GM18861 (cell line): ENCODE measurements around the gene ZNF747.

Experiments used
- ATAC-seq: cut with Tn5 transposase; IDR thresholded peaks from one replicate; pipeline ENCODE4 v1.9.1; 2021; ENCODE audit not compliant: unreplicated experiment

Gene ZNF747

DNA sequence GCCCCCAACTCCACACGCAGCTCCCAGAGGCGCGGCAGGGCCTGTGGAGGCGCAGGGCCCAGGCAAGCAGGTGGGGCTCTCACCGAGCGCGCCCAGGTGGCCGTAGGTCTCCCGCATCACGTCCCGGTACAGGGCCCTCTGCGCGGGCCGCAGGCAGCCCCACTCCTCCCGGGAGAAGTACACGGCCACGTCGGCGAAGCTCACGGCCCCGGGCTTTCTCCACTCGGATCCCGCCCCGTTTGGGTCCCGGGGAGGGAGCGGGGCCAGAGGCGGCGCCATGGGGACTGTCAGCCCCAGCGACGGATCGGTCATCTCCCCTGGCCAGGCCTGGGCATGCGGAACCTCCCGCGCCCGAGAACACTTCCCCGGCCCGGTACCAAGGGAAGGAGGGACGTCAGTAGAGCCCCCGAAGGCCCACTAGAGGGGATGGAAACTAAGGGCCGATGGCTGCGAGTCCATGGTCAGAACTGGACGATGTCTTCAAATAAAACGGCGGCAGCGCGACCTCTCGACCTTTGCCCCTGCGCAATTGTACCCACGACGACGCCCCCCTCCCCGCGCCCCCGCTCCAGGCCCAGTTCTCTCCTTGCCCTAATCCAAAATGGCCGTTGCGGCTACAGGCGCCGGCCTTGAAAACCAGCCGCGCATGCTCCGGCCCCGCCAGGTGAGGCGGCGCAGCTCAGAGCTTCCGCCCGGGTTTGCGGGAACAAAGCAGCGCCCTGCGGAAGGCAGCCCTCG, at the start of gene ZNF747:
Gene ZNF747 (minus strand): TSS at position 491 of the 738 bp plus-strand sequence. CDS start 179 bp downstream, at position 312.
- peak; percentile 51 for ATAC-seq

DNA sequence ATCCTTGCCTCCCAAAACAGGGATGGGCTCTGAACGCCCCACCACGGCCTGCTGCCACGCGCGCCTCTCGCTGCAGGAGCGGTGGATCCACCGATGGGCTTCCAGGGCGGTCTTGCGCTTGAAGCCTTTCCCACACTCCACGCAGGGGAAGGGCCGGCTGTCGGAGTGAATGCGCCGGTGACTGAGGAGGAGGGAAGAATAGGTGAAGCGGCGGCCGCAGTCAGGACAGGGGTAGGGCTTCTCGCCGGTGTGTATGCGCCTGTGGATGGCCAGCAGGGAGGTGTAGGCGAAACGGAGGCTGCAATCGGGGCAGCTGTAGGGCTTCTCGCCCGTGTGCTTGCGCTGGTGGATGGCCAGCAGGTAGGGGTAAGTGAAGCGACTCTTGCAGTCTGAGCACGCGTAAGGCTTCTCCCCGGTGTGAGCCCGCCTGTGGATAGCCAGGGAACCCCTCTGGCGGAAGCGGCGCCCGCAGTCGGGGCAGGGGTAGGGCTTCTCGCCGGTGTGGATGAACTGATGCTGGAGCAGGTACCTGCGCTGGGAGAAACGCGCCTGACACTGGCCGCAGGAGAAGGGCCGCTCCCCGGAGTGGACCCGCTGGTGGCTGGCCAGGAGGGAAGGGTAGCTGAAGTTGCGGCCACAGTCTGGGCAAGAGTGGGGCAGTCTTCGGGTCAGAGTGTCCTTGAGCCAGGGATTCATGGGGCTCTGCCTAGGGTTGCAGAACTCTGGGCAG, 48.1 kb upstream of the ZNF747 start:
- ATAC-seq: no peak

DNA sequence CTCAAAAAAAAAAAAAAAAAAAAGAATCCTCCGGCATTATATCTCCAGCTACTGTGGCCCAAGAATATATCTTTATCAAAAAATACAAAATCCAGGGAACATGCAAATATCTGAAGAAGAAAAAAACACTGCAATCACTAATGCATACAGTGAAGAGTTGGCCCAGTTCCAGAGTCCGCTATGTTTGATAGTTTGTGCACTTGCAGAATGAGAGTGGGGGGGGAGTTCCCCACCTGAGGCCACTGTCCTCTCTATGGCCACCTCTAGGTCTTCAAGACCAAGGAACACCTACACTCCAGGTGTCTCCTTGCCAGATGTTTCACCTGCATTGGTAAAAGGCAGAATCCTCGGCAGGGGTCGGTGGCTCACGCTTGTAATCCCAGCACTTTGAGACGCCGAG, 46.8 kb upstream of the ZNF747 start:
- ATAC-seq: no peak

DNA sequence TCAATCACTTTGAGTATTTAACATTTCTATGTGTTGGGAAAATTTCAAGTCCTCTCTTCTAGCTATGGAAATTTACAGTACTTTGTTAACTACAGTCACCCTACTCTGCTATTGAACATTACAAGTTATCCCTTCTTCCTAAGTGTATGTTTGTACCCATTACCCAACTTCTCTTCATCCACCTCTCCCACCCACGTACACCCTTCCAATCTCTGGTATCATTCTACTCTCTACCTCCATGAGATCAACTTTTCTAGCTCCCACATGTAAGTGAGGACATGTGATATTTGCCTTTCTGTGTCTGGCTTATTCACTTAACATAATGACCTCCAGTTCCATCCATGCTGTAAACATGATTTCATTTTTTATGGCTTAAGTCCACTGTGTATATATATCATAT, 40.0 kb upstream of the ZNF747 start:
- no peak for ATAC-seq

DNA sequence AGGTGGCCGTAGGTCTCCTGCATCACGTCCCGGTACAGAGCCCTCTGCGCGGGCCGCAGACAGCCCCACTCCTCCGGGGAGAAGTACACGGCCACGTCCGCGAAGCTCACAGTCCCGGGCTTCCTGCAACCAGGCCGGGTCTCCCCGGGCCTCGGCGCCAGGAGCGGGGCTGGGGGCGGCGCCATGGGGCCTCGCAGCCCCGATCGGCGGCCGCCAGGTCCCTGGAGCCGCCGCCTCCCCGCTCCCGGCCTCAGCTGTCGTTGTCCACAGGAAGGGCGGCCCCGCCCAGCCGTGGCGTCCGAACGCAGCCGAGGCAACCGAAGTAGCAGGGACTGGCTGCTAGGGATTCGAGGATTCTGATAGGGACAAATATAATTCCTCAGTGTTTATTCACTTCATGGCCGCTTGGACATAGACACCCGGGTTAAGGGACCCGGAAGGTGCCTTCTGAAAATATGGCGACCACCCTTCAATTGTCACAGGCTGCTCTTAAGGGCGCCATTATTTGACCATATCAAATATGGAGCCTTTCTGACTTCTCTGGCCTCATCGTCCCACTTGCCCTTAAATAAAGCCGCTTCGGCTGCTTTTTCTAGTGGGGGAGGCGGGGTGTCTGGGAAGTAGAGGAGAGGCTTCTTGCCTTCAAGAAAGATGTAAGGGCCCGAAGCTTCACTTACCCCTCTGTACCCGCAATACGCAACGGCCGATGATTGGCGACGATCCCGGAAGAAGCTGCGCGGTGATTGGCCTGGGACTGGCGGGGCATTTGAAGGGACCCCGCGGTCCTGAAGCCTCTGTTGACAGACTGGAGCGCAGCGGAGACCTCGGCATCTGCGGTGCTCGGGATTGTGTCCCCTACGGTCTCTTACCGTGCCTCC, 37.0 kb upstream of the ZNF747 start, which contains the start of gene ZNF688:
Gene ZNF688 (minus strand): TSS at position 270 of the 878 bp plus-strand sequence. CDS start 85 bp downstream, at position 185.
- peak; percentile 59 for ATAC-seq

DNA sequence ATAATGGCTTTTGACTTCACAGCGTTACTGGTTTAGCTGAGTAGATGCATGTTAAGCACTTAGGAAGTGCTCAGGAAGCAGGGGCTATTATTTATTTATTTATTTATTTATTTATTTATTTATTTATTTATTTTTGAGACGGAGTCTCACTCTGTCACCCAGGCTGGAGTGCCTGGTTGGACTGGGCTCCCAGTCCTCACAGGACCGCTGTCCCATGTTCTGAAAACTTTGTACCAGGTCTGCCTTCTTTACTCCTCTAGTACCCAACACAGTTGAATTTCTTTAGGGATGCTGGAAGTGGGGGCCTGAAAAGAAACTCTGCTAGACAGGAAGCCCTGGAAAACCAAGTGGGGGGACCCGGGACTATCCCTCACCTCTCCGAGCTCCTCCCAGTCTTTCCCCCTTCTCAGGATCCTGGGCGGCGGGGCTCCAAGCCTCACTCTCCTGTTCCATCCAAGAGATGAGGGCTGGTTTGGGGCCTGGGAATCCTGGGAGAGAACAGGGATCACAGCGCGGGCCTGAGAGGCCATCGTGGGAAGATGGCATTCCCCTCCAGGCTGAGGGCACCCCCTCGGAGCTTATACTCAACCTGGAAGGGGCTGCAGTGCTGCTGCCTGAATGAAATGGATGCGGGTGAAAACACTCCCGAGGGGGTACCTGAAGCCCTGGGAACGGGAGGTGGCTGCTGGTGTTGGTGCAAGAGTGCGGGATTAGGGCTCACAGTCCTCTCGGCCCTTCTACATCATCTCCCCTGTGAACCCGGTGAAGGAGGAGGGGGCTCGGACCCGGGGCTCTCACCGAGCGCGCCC, 36.2 kb upstream of the ZNF747 start:
- ATAC-seq: no peak

DNA sequence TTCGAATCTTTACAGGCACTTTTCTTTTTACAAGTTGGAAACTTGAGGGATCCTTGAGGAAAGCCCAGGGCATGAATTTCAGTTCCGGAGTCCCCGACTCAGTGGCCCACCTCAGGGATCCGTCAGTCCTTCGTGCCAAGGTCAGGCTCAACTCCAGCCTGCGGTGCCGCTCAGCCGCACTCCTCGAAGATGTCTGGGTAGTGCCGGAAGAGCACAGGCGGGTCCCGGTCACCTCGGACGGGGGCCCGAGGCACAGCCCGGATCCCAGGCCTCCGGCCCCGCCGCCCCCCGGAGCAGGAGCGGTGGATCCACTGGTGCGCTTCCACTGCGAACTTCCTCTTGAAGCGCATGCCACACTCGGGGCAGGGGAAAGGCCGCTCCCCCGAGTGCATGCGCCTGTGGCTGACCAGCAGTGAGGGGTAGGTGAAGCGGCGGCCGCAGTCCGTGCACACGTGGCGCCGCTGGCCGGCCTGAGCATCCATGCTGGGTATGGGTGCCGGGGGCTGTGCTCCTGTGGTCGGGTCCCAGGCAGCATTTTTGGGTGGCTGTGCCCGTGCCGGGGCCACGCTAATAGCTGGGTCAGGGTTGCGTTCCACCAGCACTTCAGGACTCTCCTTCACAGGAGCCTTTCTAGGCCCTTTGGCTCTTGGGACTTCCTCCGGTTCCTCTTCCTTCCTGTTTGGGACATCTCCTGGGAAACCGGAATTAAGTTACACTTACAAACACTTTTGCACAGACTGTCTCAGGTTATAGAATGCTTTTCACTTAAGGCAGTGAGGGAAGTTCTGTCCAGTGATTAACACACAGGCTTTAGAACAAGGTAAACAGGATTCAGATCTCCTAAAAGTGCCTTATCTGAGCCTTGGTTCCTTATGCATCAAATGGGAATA, 35.3 kb upstream of the ZNF747 start:
- no peak for ATAC-seq

DNA sequence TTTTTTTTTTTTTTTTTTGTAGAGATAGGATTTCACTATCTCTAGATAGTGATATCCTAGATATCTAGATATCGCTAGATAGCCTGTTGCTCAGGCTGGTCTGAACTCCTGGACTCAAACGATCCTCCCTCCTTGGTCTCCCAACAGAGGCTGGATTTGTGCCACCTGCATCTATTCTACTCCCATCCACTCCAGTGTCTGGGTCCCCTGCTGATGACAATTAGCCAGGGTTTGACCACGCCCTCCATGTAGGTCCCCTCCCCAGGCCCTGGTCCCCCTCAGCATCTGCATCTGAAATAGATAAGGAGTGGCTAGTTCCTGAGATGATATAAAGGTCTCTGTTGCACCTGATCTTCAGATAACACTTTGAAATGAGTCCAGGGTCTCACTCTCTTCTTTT, 34.6 kb upstream of the ZNF747 start:
- ATAC-seq: no peak

DNA sequence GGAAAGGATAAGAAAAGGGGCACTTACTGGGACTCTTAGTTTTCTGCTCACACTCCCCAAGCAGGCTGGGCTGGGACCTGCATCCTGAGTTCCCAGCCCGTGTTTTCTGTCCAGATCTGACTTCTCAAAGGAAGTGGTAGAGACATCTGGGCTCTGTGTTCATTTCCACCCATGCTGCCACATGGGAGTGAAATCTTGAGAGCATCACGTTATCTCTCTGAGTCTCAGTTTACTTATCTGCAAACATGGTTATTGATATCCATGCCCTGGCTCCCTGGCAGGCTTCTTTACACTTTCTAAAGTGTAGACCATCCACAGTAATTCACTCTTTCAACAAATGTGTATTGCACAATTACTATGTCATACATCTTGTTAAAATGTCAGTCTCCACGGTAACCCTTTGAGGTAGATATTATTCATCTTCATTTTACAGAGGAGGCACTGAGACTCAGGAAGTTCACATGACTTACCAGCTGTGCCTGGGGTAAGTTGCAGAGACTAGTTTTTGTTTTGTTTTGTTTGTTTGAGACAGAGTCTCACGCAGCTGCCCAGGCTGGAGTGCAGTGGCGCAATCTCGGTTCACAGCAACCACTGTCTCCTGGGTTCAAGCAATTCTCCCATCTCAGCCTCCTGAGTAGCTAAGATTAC, 33.5 kb upstream of the ZNF747 start:
- ATAC-seq: no peak

DNA sequence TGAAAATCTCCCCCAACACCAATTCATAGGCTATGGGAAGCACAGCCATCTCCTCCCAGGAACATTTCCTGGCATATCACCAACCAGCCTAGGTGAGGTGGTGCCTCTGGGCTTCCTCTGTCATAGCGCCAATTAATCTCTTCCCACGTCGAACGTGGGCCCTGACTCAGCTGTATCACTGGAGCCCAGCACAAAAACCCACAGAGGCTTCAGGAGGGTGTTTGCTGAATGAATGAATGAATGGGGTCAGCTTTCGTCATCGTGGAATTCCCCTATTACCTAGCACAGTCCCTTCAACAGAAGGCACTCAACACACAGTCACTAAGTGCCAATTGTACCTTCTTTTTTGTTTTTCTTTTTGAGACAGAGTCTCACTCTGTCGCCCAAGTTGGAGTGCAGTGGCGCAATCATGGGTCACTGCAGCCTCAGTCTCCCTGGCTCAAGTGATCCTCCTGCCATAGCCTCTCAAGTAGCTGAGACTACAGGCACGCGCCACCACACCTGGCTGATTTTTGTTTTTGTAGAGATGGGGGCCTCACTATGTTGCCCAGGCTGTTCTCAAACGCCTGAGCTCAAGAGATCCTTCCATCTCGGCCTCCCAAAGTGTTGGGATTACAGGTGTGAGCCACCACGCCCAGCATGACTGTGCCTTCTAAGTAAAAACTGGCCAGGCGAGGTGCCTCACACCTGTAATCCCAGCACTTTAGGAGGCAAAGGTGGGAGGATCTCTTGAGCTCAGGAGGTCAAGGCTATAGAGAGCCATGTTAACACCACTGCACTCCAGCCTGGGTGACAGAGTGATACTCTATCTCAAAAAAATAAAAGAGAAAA, 32.7 kb upstream of the ZNF747 start:
- ATAC-seq: no peak

DNA sequence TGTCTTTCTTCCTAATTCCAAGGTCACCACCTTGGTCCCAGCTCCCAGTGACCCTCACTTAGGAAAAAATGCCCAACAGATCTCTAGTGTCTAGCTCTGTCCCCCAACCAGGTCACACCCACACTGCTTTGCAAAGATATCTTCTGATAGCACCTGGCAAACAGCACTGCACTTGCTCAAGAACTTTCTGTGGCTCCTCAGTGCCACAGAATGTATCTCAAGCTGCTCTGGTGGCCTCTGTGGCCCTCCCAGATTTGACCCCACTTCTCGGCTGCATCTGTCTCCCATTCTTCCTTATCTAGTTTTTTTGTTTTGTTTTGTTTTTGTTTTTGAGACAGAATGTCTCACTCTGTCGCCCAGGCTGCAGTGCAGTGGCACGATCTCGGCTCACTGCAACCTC, 31.9 kb upstream of the ZNF747 start:
- ATAC-seq: no peak

DNA sequence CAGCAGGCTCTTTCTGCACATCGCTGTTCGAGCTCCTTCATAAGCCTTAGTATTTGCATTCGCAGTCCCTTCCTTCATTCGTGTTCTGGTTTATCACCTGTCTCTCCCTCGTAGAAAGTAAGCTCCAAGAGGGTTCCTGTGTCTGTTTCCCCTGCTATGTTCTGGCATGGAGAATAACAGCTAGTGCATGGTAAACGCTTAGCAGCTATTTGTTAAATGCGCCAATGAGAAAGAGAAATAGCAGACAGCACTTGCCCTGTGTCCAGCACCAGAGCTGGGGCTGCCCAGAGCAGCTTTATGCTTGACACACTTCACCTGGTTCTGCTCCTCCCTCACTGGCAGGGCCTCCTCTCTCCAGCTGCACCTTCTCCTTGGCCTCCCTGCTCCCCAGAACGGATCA, 31.3 kb upstream of the ZNF747 start:
- ATAC-seq: no peak

DNA sequence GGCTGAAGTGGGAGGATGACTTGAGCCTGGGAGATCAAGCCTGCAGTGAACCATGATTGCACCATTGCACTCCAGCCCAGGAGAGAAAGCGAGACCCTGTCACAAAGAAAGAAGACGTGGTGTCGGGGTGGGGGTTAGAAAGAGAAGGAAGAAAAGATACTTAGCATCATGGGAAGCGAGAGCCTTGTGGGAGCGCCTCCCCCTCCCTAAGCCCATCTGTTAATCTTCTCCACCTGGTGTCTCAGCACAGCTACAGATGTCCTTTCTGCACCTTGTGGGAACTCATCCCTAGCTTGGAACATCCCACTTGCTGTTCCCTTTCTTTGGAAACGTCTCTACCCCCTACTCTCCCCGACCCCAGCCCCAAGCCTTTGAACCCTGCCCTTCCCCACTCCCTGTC, 30.9 kb upstream of the ZNF747 start:
- ATAC-seq: no peak

DNA sequence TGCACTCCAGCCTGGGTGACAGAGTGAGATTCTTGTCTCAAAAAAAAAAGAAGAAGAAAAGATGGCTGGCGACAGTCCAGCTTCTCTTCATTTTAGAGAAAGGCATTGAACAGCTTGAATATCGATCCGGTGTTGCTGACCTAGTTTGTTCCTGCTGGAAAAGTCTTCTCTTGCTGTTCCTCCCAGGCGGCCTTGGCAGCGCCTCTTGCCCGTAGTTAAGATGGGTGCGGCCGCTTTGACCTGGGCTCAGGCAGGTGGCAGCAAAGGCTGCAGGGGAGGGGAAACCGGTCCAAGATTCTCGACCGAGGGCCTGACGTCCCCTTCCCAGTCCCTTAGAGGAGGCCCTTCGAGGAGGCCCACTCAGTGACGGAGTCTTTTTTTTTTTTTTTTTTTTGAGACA, 27.4 kb upstream of the ZNF747 start:
- no peak for ATAC-seq

DNA sequence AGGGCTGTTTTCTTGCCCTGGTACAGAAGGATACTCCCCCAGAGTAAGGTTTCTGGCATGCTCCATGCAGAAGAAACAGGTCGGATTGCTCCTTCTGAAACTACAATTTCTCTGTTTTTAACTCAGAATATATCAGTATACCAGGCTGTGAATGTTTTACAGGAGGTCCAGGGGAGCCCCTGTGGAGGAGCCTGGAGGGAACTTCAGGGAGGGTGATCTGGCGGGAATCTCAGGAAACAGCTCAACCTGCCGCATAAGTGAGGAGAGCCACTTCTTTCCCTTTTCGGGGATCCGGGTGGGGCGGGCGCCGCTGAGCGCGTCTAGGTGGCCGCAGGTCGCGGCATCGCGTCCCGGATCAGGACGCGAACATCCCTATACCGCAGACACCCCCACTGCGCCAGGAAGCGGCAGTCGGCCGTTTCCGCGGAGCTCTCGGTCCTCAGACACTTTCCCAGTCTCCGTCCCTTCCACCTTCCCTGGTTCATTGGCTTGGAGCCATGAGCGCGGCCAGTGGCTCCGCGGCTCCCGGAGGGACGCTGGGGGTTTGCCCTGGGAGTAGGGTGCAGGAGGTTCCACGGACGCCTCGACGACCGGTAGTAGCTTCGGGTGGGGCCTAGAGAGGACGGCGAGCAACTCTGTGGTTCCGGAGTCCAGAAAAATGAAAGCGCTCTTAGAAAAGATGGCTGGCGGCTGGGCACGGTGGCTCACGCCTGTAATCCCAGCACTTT, 26.6 kb upstream of the ZNF747 start:
- no peak for ATAC-seq

DNA sequence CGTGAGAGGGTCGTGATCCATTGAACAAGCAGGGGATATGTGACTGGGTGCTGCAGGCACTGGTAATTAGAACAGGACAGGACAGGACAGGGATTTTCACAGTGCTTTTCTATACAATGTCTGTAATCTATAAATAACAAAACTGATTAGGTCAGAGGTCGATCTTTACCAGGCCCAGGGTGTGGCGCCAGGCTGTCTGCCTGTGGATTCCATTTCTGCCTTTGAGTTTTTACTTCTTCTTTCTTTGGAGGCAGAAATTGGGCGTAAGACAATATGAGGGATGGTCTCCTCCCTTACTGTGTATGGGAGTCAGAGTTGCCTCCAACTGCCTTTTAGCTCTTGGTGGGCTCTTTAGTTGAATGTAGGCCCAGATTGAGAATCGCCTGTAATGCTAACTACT, 25.0 kb upstream of the ZNF747 start:
- no peak for ATAC-seq

DNA sequence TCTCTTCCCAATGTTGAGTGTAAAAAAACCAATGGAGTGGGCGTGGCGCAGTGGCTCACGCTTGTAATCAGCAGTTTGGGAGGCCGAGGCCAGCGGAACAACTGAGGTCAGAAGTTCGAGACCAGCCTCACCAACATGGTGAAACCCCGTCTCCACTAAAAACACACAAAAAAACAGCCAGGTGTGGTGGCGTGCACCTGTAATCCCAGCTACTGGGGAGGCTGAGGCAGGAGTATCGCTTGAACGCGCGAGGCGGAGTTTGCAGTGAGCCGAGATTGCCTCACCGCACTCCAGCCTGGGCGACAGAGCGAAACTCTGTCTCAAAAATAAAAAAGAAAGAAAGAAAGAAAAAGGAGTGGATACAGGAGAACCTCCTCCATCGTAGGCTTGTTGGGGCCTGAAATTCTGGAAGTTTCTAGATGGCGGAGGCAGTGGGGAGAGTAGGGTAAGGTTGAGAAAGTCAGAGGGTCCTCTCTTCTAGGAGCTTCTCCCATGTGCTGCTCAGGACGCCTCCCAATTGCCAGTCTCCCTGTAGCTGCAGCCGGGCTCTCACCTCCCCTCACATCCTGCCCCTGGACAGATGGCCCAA, 24.2 kb upstream of the ZNF747 start:
- ATAC-seq: no peak
